Mesenchymal stem cell (in vitro differentiated cells and primary cell): Measurements from ENCODE around the gene MOV10.

Source experiments
- DNase-seq: peaks from one replicate; pipeline ENCODE4 v3.0.0-alpha.2; 2013
- H2AFZ ChIP-seq: one replicate; pipeline ENCODE4 v1.6.1; 2013; ENCODE audit warnings: low read depth, mild to moderate bottlenecking, control low read depth, inconsistent platforms, low read length, moderate library complexity
- H2AK5ac ChIP-seq: 2 replicates; pipeline ENCODE4 v1.6.1; 2013; ENCODE audit warnings: low read length, moderate library complexity, mild to moderate bottlenecking, inconsistent platforms; ENCODE audit not compliant: severe bottlenecking
- H2BK120ac ChIP-seq: one replicate; pipeline ENCODE4 v1.6.1; 2013; ENCODE audit warnings: low read depth, mild to moderate bottlenecking, inconsistent platforms, low read length, moderate library complexity
- H2BK12ac ChIP-seq, 2 experiments: one replicate each; pipeline ENCODE4 v1.6.1; 2013; ENCODE audit warnings: inconsistent platforms in 2 of 2, low read length in 2 of 2, mild to moderate bottlenecking in 2 of 2, moderate library complexity in 2 of 2, control low read depth in 1 of 2
- H2BK15ac ChIP-seq: one replicate; pipeline ENCODE4 v1.6.1; 2013; ENCODE audit warnings: mild to moderate bottlenecking, low read depth, inconsistent platforms; ENCODE audit not compliant: poor library complexity, severe bottlenecking
- H2BK5ac ChIP-seq: 2 replicates; pipeline ENCODE4 v1.6.1; 2013; ENCODE audit warnings: low read depth, mild to moderate bottlenecking, low read length, control low read depth, inconsistent platforms; ENCODE audit not compliant: poor library complexity, severe bottlenecking
- H3K14ac ChIP-seq, 2 experiments: one replicate each; pipeline ENCODE4 v1.6.1; 2013; ENCODE audit warnings: inconsistent platforms in 2 of 2, low read length in 2 of 2, control low read depth in 1 of 2, mild to moderate bottlenecking in 1 of 2, moderate library complexity in 1 of 2
- H3K18ac ChIP-seq, 2 experiments: one replicate each; pipeline ENCODE4 v1.6.1; 2013; ENCODE audit warnings: inconsistent platforms in 2 of 2, low read length in 2 of 2, control low read depth in 1 of 2, low read depth in 1 of 2, mild to moderate bottlenecking in 1 of 2
- H3K23ac ChIP-seq, 2 experiments: one replicate each; pipeline ENCODE4 v1.6.1; 2013; ENCODE audit warnings: inconsistent platforms in 2 of 2, low read length in 2 of 2, mild to moderate bottlenecking in 2 of 2, moderate library complexity in 2 of 2, control low read depth in 1 of 2
- H3K27ac ChIP-seq: 2 replicates; pipeline ENCODE4 v1.5.1; 2013; ENCODE audit warnings: mild to moderate bottlenecking, moderate library complexity, low read length, control low read depth, inconsistent platforms; ENCODE audit not compliant: poor library complexity, severe bottlenecking
- H3K27me3 ChIP-seq, 2 experiments: 2 replicates each; pipeline versions ENCODE4 v1.6.1 to v1.7.0; 2013; ENCODE audit warnings: low read length in 2 of 2, mild to moderate bottlenecking in 2 of 2, moderate library complexity in 2 of 2, control low read depth in 1 of 2, inconsistent platforms in 1 of 2; ENCODE audit not compliant: control insufficient read depth in 1 of 2, insufficient read depth in 1 of 2
- H3K36me3 ChIP-seq, 2 experiments: 2 replicates each; pipeline versions ENCODE4 v1.6.1 to v1.7.0; 2013; ENCODE audit warnings: low read length in 2 of 2, control low read depth in 1 of 2, inconsistent platforms in 1 of 2, low read depth in 1 of 2, mild to moderate bottlenecking in 1 of 2; ENCODE audit not compliant: insufficient read depth in 2 of 2, control insufficient read depth in 1 of 2
- H3K4ac ChIP-seq, 2 experiments: one replicate each; pipeline ENCODE4 v1.6.1; 2013; ENCODE audit warnings: inconsistent platforms in 2 of 2, low read length in 2 of 2, mild to moderate bottlenecking in 2 of 2, moderate library complexity in 2 of 2, control low read depth in 1 of 2, low read depth in 1 of 2
- H3K4me1 ChIP-seq: 2 replicates; pipeline ENCODE4 v1.6.1; 2013; ENCODE audit warnings: low read depth, low read length, control low read depth; ENCODE audit not compliant: control insufficient read depth, insufficient read depth
- H3K4me2 ChIP-seq: 2 replicates; pipeline ENCODE4 v1.6.1; 2013; ENCODE audit warnings: low read length, mild to moderate bottlenecking, inconsistent platforms; ENCODE audit not compliant: poor library complexity, severe bottlenecking
- H3K4me3 ChIP-seq, 2 experiments: 2 replicates each; pipeline versions ENCODE4 v1.5.1 to v1.7.0; 2013; ENCODE audit warnings: low read length in 2 of 2, mild to moderate bottlenecking in 2 of 2, control low read depth in 1 of 2, low read depth in 1 of 2; ENCODE audit not compliant: insufficient read depth in 1 of 2
- H3K79me1 ChIP-seq: replicated peaks from 2 replicates; pipeline ENCODE4 v1.6.1; 2013; ENCODE audit warnings: mild to moderate bottlenecking, control low read depth, low read length, inconsistent platforms; ENCODE audit not compliant: poor library complexity, severe bottlenecking
- H3K9ac ChIP-seq: 2 replicates; pipeline ENCODE4 v1.7.0; 2013; ENCODE audit warnings: mild to moderate bottlenecking, low read length, moderate library complexity
- H3K9me3 ChIP-seq: 2 replicates; pipeline ENCODE4 v1.7.0; 2013; ENCODE audit warnings: mild to moderate bottlenecking, low read length; ENCODE audit not compliant: control insufficient read depth
- H4K8ac ChIP-seq: one replicate; pipeline ENCODE4 v1.6.1; 2013; ENCODE audit warnings: inconsistent platforms, mild to moderate bottlenecking, low read length, moderate library complexity
- H4K91ac ChIP-seq: one replicate; pipeline ENCODE4 v1.6.1; 2013; ENCODE audit warnings: mild to moderate bottlenecking, low read length, inconsistent platforms
- WGBS: methylation state at CpG from one replicate; pipeline ENCODE4 v1.1.7; 2013; ENCODE audit warnings: mixed read lengths; 5-methylcytosine and 5-hydroxymethylcytosine counted together

The MOV10 gene

DNA sequence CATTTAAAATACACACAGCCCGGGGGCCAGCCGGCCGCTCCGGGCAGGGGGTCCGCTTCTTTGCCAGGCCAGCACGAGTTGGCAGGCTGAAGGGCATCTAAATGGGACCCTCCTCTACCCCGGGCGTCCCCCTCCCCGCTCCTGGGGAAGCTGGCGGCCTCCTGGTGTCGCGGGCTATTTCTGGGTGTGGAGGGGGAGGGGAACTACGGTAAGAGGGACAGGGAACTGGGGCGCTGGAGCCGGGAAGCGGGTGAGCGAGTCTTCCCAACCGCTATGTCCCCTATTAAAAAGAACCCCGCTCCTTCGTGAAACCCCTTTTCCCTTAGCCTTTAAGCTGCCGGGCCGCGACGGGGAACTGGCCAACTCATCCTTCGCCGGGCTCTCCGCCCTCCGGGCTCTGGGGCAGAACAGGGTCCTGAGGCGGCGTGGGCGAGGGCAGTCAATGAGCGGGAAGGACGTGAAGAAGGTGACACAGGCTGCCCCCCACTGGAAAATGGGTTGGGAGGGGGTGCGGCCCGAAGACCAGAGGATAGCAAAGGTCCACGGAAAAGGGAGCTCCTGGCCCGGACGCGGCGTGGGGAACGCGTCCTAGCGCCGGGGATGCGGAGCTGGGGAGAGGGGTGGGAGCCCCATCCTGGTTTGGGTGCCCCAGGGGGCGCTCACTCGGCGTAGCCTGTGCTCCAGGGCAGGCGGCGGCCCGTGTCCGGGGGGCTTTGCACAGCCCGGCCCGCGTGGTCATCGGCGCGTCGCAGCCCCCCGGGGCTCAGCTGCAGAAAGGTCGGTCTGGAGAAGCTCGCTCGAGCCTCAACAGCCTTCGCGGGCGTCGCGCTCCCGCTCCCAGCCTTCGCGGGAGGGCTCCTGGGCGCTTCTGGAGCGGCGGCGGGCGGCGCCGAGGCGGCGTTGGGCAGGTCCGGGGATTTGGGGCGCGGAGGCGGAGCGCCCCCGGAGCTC, 40.1 kb downstream of the MOV10 start:
- H3K27me3 ChIP-seq, result peaks cover 2 to 11% of the 10 kb centered on the region in 2 experiments
- no peak overlapping the region for H4K8ac ChIP-seq
- no peak overlapping the region for H2BK5ac ChIP-seq
- 2% methylated on average over 53 of the region's 86 CpGs for WGBS
- no peak overlapping the region for H2AK5ac ChIP-seq
- H3K4me3 ChIP-seq, result peak overlapping the region; percentile 63 to 78
- no peak overlapping the region for H3K23ac ChIP-seq
- no peak overlapping the region for H2BK120ac ChIP-seq
- no peak for DNase-seq
- H3K18ac ChIP-seq, result peak overlapping the region; percentile 21 to 63
- H2AFZ ChIP-seq, result no peak overlapping the region
- H3K9ac ChIP-seq, result peak overlapping the region; percentile 55
- no peak overlapping the region for H3K4ac ChIP-seq
- no peaks in the 10 kb centered on the region for H3K9me3 ChIP-seq
- peak overlapping the region in 1 of 2 experiments; percentile 20 for H3K14ac ChIP-seq
- peaks cover 0 to 12% of the 10 kb centered on the region in 2 experiments for H3K36me3 ChIP-seq
- peaks cover 29% of the 10 kb centered on the region for H3K4me1 ChIP-seq
- no peak overlapping the region for H2BK15ac ChIP-seq
- no peak overlapping the region for H4K91ac ChIP-seq
- H3K79me1 ChIP-seq, result no peaks in the 10 kb centered on the region
- peak overlapping the region in 1 of 2 experiments; percentile 66 for H2BK12ac ChIP-seq
- H3K27ac ChIP-seq, result no peak overlapping the region
- H3K4me2 ChIP-seq, result peak overlapping the region; percentile 99

DNA sequence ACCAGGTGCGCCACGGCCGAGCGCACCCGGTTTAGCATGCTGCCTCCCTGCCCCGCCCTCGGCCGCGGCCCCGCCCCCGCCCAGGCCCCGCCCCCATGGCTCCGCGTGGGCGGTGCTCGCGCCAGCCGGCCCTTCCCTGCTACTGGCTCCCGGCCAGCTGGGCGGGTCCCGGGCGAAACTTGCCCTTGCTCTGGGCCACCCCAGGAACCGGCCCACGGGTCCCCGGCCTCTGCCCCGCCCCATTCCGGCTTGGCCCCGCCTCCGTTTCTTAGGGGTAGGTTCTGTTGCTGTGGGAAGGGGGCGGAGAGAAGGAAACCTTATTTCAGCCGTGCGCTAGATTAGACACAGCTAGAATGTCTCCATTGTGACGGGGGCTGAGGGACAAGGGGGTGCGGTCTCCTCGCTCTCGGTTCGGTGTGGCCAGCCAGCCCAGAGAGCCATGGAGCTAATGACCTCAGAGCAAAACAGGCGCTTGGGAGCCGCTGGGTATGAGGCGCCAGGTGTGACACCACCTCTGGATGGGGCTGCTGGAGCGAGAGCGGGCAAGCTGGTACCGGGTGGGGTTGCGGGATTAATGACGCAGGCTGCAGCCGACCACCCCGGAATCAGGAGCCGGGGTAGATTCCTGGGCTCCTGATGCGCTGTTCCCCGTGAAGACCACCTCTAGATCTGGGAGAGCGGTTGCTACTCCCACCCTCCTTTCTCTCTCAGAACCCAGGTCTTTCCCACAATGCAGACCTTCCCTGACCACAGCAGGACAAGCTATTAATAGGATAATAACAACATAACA, 41.0 kb downstream of the MOV10 start, which contains the start of gene PPM1J:
TSS of gene PPM1J (minus strand) at position 69 of the 790 bp plus-strand sequence. CDS start at position 38, 31 bp downstream.
- no peaks in the 10 kb centered on the region for H3K79me1 ChIP-seq
- H2BK120ac ChIP-seq, result no peak within 1 kb of the TSS
- peak within 1 kb of the TSS in 1 of 2 experiments; percentile 20 for H3K14ac ChIP-seq
- H3K27ac ChIP-seq, result no peak within 1 kb of the TSS
- H3K9me3 ChIP-seq, result no peaks in the 10 kb centered on the region
- H4K91ac ChIP-seq, result no peak within 1 kb of the TSS
- peaks cover 0 to 7% of the 10 kb centered on the region in 2 experiments for H3K36me3 ChIP-seq
- no peak within 1 kb of the TSS for H3K4ac ChIP-seq
- peak within 1 kb of the TSS; percentile 100 for H3K4me2 ChIP-seq
- H3K18ac ChIP-seq, result peak within 1 kb of the TSS; percentile 21 to 63
- H4K8ac ChIP-seq, result no peak within 1 kb of the TSS
- no peak within 1 kb of the TSS for H2BK5ac ChIP-seq
- H3K23ac ChIP-seq, result peak within 1 kb of the TSS in 1 of 2 experiments; percentile 6
- H2AFZ ChIP-seq, result peak within 1 kb of the TSS; percentile 72
- H2BK12ac ChIP-seq, result no peak within 1 kb of the TSS
- H3K4me1 ChIP-seq, result peaks cover 29% of the 10 kb centered on the region
- peaks cover 8 to 14% of the 10 kb centered on the region in 2 experiments for H3K27me3 ChIP-seq
- no peak within 1 kb of the TSS for H2AK5ac ChIP-seq
- under 1% methylated on average over 47 of the region's 51 CpGs for WGBS
- no peak within 1 kb of the TSS for H2BK15ac ChIP-seq
- peak within 1 kb of the TSS; percentile 79 for H3K9ac ChIP-seq
- DNase-seq, result peak; percentile 95
- peak within 1 kb of the TSS; percentile 63 to 87 for H3K4me3 ChIP-seq

DNA sequence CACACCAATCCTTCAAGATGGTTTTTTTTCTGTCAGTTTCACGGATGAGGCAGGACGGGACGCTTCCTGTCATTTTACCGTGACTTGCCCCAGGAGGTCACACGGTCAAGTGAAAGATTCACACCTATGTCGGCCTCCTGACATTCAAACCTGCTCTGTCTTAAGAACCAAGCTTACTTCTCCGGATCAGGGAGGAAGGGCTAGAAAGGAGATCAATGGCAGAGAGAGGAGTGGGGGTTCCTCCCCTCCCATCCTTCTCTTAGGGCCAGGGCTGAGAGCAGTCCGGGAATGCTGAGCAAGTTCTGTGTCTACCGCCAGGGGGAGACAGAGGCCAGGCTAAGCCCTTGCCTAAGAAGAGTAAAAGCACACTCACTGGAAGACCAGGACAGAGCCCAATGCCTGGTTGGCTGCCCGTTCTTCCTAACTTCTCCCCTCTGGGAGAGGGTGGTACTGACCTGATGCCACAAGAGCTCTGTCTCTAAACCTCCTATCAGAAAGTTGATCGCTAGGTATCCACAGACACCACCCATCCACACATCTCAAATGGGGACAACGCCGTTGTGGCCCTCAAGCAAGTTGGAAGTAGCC, 41.8 kb downstream of the MOV10 start:
- H2BK5ac ChIP-seq, result no peak overlapping the region
- H3K9me3 ChIP-seq, result no peaks in the 10 kb centered on the region
- peak overlapping the region in 1 of 2 experiments; percentile 87 for H3K4me3 ChIP-seq
- H4K91ac ChIP-seq, result no peak overlapping the region
- H3K79me1 ChIP-seq, result no peaks in the 10 kb centered on the region
- no peak overlapping the region for H2BK12ac ChIP-seq
- H4K8ac ChIP-seq, result no peak overlapping the region
- H3K27ac ChIP-seq, result no peak overlapping the region
- H3K36me3 ChIP-seq, result no peaks in the 10 kb centered on the region
- H2AFZ ChIP-seq, result peak overlapping the region; percentile 72
- peaks cover 8 to 14% of the 10 kb centered on the region in 2 experiments for H3K27me3 ChIP-seq
- no peak overlapping the region for H3K4ac ChIP-seq
- H3K4me1 ChIP-seq, result peaks cover 29% of the 10 kb centered on the region
- WGBS, result 20% methylated on average over 11 of the region's 13 CpGs
- H2BK120ac ChIP-seq, result no peak overlapping the region
- no peak overlapping the region for H3K18ac ChIP-seq
- H2BK15ac ChIP-seq, result no peak overlapping the region
- no peak overlapping the region for H3K14ac ChIP-seq
- no peak overlapping the region for H2AK5ac ChIP-seq
- H3K23ac ChIP-seq, result no peak overlapping the region
- peak overlapping the region; percentile 100 for H3K4me2 ChIP-seq
- peak; percentile 92 for DNase-seq
- H3K9ac ChIP-seq, result peak overlapping the region; percentile 79
